Activated T-cell treated with anti-CD3 and anti-CD28 coated beads, Interleukin-2, amount 50 U/mL, for 4 hours (primary cell): ENCODE results near the gene FCHSD2. TPM values are rescaled to one million over a fixed set of nuclear protein-coding genes. Genes with fewer than 3 reads are reported as not detected.

ENCODE experiments used
- ATAC-seq, 2 donors: fragments of 200-7000 bp; cut with Tn5 transposase; one replicate each; pipeline ENCODE4 v1.10.0; 2021
- DNase-seq: peaks from one replicate; pipeline ENCODE4 v3.0.0-alpha.2; 2020
- H3K27me3 Mint-ChIP-seq: one replicate; pipeline ENCODE4 v1.8.0; 2021; ENCODE audit warnings: low read depth, mixed read lengths
- H3K36me3 Mint-ChIP-seq: one replicate; pipeline ENCODE4 v1.8.0; 2022; ENCODE audit warnings: mixed read lengths; ENCODE audit not compliant: insufficient read depth
- H3K4me1 Mint-ChIP-seq: one replicate; pipeline ENCODE4 v1.8.0; 2021; ENCODE audit warnings: low read depth, mixed read lengths
- H3K4me3 Mint-ChIP-seq: one replicate; pipeline ENCODE4 v1.8.0; 2021; ENCODE audit warnings: mild to moderate bottlenecking, moderate library complexity, mixed read lengths
- H3K9me3 Mint-ChIP-seq: one replicate; pipeline ENCODE4 v1.8.0; 2021; ENCODE audit warnings: mixed read lengths
- total RNA-seq, 3 donors: library from RNA; stranded (reverse); gene quantifications; one replicate each; pipeline ENCODE4 v1.2.1, GENCODE V29; 2021

FCHSD2 gene
- total RNA-seq, 3 donors from 2014 or later, result 16.3 to 25.0 (median 20.3) TPM

DNA sequence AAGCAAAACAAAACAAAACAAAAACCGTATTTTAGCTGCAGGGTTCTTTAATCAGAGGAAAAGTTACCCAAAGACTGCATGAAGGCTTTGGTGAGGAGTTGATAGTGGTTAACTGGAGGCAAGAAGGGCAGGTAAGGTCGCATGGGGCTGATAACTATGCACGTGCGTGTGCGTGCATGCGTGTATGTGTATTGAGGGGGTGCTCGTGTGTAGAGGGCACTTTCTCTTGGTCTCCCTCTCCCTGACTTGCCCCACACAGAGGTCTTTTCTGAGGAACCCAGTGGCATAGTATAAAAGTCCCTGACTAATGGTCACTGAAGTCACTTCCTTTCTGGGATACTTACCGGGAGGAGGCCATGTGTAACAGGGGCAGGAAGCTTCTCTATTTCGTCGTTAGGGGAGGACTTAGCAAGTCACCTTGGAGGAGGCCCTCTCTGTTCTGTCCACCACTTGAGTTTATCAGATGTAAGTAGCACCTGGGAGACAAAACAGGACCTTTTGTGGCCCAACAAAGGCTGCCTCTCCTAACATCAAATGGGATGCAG is 20.1 kb upstream of the FCHSD2 start:
- no peaks in the 10 kb centered on the region for H3K36me3 Mint-ChIP-seq
- no peak overlapping the region for H3K4me3 Mint-ChIP-seq
- H3K9me3 Mint-ChIP-seq, result no peaks in the 10 kb centered on the region
- peaks cover 14% of the 10 kb centered on the region for H3K4me1 Mint-ChIP-seq
- DNase-seq (no peak), ATAC-seq (no peak)
- H3K27me3 Mint-ChIP-seq, result peaks cover 3% of the 10 kb centered on the region

DNA sequence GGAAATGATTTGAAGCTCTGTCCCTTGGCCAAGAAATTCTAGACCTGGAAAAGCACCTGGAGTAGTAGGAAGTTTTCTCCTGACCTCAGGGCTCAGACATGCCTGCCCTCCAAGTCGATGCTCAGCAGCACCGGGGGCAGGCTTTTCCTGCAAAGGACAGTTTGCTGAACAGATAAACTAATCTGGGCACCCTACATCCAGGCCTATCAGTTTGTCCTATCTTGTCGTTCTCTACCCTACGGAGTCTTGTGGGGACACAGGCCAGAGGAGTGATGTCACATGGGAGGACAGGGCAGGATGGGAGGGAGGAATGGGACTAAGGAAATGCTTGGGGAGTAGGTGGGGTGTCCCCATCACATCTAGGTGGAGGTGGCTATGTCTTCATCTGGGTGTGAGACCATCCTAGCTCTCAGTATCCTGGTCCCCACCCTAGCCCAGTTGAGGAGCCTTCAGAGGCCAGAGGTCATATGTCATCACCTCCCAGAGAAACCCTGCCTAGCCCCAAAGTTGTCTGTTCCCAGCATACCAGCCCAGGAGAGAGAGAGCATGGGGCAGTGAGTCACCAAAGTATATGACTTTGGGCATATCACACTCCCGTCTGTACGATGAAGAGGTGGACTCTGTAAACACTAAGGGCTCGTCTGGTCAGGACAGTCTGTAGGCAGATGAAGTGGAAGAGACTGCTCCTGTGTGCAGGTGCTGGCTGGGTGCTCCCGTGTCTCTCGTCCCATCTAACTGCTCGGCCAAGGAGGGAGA is 18.1 kb upstream of the FCHSD2 start:
- DNase-seq, result no peak
- H3K9me3 Mint-ChIP-seq, result no peaks in the 10 kb centered on the region
- no peaks in the 10 kb centered on the region for H3K36me3 Mint-ChIP-seq
- no peak overlapping the region for H3K4me3 Mint-ChIP-seq
- H3K4me1 Mint-ChIP-seq, result peaks cover 29% of the 10 kb centered on the region
- peaks cover 2% of the 10 kb centered on the region for H3K27me3 Mint-ChIP-seq
- ATAC-seq, result no peak

DNA sequence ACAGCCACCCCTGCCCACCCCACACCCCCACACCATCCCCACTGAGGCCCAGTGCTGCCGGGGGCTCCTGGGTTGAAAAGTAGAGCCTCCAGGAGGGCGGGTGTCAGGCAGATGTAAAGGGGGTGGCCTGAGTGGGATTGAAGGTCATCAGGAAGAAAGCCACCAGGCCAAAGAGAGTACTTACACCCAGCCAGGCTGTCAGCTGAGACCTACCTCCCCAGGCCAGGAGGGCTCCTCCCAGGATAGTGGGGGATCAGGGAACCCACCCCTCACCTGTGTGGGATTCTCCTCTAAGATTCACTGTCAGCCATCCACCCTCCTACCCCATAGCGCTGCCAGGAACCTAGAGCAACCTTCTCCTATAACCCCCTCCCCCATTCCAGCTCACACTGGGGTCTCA is 17.2 kb upstream of the FCHSD2 start:
- H3K9me3 Mint-ChIP-seq, result no peaks in the 10 kb centered on the region
- no peaks in the 10 kb centered on the region for H3K36me3 Mint-ChIP-seq
- no peak for DNase-seq
- H3K4me1 Mint-ChIP-seq, result peaks cover 37% of the 10 kb centered on the region
- H3K27me3 Mint-ChIP-seq, result no peaks in the 10 kb centered on the region
- H3K4me3 Mint-ChIP-seq, result no peak overlapping the region
- no peak for ATAC-seq

DNA sequence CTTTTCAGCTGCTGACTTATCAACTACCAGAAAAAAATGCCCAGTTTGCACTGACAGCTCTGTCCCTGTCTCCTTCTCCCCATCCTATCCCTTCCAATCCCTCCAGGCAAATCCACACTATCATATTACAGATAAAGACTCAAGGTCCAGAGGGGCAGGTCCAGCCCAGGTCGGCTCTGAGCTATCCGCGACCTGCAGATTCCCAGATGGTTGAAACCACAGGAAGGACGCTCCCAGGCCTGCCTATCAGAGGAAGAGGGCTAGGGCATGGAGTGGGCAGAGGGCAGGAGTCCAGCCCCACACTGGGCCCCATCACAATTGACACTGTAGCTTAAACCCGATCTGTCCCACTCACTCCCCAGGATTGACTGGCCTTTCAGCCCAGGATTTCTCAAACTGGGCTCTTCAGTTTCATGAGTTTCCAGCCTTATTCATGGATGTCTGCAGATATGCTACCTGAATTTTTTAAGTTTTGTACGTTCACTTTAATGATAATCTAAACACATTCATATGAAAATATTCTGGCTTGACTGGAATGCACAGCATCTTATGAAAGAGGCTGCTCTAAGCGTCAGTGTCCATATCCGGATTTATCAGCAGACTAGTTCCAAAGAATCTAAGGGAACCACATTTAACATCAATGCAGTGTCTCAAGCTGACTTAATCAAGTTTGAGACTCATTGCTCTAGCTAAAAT is 16.4 kb upstream of the FCHSD2 start:
- ATAC-seq (no peak), DNase-seq (no peak)
- Mint-ChIP-seq H3K9me3 (no peaks in the 10 kb centered on the region), H3K4me3 (no peak overlapping the region), H3K36me3 (no peaks in the 10 kb centered on the region), H3K4me1 (peaks cover 45% of the 10 kb centered on the region), H3K27me3 (no peaks in the 10 kb centered on the region)

DNA sequence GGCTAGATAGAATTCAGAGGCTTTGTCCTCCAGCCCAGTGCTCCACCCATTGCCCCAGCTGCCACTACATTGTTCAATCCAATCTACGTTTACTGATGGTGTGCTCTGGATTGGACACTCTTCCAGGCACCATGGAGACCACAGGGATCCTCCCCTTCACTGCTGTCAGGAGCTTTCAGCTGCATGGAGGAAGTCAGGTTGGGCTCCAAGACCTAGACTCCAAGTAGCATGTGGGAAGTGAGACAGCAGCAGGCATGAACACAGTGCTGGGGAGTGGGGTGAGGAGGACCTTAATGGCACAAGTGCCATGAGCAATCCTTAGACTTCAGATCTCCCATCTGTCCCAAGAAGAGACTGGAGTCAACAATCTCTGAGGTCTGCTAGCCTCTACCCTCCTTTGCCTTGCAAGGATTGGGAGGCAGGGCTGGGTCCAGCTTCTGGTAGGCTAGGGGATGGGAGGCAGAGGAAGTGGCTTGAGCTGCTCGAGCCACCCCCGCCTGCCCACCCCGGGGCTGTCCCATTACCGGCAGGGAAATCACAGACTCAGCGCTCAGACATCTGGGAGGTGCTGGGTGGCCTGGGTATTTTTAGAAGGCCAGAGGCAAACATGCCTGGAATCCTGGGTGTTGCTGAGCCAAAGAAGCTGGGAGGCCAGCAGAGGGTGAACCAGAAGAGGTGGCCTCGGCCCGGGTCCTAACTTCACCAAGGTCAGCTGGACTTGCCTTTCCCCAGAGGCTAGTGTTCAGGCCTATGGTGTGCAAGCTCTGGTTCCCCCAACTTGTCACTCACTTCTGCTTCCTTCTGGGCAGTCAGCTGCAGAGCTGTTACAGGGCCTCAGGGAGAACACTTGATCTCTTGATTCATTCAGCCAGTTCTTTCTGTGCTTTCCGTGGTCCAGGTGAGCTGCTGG is 15.2 kb upstream of the FCHSD2 start:
- no peak overlapping the region for H3K4me3 Mint-ChIP-seq
- no peaks in the 10 kb centered on the region for H3K36me3 Mint-ChIP-seq
- DNase-seq (no peak), ATAC-seq (no peak)
- no peaks in the 10 kb centered on the region for H3K9me3 Mint-ChIP-seq
- no peaks in the 10 kb centered on the region for H3K27me3 Mint-ChIP-seq
- peaks cover 55% of the 10 kb centered on the region for H3K4me1 Mint-ChIP-seq

DNA sequence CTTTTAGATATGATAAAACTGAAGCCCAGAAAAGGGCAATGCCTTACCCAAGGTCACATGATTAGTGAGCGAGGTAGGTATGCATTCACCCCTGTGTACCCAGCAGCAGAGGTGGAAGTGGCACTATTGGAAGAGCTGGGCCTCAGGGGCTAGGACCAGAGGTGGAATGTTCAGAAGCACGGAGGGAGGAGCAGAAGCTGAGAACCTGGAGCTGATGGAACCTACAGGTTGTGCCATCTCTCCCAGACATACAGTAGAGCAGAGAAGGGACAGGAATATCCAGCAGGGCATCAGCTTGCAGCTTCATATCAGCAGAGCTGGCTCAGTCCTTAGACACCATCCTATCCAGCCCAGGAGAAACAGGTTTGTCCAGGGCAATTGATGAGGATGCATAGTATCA is 14.6 kb upstream of the FCHSD2 start:
- DNase-seq (no peak), ATAC-seq (no peak)
- Mint-ChIP-seq H3K27me3 (no peaks in the 10 kb centered on the region), H3K9me3 (no peaks in the 10 kb centered on the region), H3K36me3 (no peaks in the 10 kb centered on the region), H3K4me1 (peaks cover 60% of the 10 kb centered on the region), H3K4me3 (no peak overlapping the region)

DNA sequence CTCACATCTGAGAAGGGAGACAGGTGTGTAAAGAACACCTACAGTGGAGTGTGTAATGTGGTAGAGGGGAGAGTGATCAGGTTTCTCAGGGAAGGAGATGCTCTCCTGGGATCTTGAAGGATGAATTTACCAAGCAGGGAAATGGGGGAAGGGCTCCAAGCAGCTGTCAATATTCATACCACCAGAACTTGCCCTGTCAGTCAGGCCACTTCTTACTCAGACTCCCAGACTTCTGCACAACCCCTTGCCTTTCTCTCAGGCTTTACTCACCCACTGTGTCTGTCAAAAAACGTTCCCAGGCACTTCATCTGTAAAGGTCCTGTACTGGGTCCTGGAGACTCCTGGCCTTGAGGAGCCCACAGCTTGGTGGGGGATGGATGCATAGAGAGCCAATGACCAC is 14.0 kb upstream of the FCHSD2 start:
- peaks cover 63% of the 10 kb centered on the region for H3K4me1 Mint-ChIP-seq
- no peak for DNase-seq

DNA sequence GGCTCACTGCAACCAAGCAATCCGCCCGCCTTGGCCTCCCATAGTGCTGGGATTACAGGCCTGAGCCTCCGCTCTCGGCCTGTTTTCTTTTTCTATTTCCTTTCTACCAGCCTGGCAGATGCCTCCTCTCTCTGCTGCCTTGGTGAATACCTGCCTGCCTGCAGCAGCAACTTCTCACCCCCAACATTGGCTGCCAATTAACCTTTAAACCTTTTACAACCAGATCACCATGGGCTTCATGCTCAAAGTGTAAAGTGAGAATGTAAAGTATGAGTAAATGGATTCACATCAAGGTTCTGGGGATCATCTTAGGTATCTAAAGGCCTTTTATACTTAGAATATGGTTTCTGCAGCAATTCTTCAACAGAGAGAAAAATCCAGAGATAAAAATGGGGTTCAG is 13.0 kb upstream of the FCHSD2 start:
- H3K36me3 Mint-ChIP-seq, result no peaks in the 10 kb centered on the region
- no peaks in the 10 kb centered on the region for H3K9me3 Mint-ChIP-seq
- peaks cover 66% of the 10 kb centered on the region for H3K4me1 Mint-ChIP-seq
- H3K27me3 Mint-ChIP-seq, result no peaks in the 10 kb centered on the region
- no peak for DNase-seq
- no peak for ATAC-seq
- H3K4me3 Mint-ChIP-seq, result no peak overlapping the region

More for the DNA sequence above, 14.0 kb upstream of the FCHSD2 start:
- ATAC-seq, result no peak
- Mint-ChIP-seq H3K9me3 (no peaks in the 10 kb centered on the region), H3K36me3 (no peaks in the 10 kb centered on the region), H3K27me3 (no peaks in the 10 kb centered on the region), H3K4me3 (no peak overlapping the region)

DNA sequence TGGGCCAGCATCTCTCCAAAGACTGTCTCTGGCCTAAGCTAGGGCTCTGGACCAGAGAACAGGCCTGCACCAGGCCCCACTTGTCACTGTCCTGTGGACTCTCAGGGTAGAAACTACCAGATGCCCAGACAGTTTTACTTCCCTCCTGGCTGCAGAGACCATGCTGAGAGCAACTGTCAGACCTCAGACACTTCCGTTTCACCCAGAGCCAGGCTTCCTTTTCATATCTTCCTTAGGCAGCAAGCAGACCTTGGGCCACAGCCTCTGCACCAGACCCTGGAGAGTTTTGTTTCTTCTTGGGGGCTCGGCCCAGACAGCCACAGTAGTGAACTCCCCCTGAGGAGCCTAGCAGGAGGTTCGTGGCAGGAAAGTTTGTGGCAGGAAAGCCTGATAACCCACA is 12.1 kb upstream of the FCHSD2 start:
- H3K4me3 Mint-ChIP-seq, result peak overlapping the region; percentile 44
- H3K4me1 Mint-ChIP-seq, result peaks cover 62% of the 10 kb centered on the region
- H3K36me3 Mint-ChIP-seq, result no peaks in the 10 kb centered on the region
- DNase-seq (no peak), ATAC-seq (peak; percentile 23 to 29)
- H3K9me3 Mint-ChIP-seq, result no peaks in the 10 kb centered on the region
- no peaks in the 10 kb centered on the region for H3K27me3 Mint-ChIP-seq

DNA sequence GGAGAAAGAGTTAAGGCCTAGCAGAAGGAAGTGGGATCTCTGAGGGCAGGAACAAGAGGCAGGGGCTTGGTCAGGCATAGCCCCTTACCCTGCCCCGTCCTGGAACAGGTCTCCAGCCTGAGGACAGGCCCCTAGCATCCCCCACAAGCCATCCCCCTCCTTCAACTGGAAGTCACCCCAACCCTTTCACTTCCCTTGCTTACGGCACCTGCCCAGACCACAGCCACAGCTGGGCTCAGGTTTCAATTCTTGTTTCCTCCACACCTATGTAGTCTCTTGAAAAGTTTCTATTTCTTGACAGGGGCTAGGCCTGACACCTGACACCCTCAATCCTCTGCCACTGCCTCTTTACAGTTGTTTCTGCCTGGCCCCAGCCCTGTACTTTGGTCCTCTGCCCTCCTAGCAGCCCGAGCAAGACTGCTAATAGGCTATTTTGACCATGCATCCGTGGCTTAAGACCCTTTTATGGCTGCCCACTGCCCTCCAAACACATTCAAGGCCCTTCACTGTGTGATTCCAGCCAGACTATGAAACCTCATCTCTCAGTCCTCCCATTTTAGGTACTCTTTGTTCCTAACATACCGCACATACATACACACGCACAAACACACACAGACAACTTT is 10.9 kb upstream of the FCHSD2 start:
- ATAC-seq, result peak; percentile 70 to 75
- Mint-ChIP-seq H3K27me3 (no peaks in the 10 kb centered on the region), H3K4me1 (peaks cover 59% of the 10 kb centered on the region), H3K36me3 (no peaks in the 10 kb centered on the region), H3K9me3 (no peaks in the 10 kb centered on the region), H3K4me3 (no peak overlapping the region)
- no peak for DNase-seq

DNA sequence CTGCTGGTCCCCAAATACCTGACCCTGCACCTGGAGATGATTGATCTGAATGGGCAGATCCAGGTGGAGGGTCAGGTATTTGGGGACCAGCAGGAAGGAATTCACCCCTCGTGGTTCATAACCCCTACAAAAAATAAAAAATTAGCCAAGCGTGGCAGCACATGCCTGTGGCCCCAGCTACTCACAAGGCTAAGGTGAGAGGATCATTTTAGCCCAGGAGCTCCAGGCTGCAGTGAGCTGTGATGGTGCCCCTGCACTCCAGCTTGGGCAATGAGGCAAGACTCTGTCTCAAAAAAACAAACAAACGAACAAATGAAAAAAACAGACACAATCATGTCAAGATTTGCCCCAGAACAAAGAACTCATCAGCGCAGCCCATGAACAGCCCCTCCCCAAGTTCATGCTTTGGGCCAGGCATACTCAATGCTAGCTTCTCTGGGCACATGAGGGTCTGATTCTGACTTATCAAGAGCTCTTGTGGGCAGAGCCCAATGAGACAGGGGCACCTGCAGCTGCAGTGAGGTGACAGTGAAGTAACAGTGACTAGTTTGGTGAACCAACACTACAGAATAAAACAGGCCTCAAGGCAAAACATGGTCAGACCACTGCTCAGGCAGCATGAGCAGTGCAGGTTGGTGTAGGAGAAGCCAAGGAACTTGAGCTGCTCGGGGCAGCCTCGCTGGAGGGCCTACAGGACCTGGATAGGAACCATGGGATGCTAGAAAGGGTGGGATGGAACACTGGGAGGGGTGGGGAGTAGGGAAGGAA is 10.2 kb upstream of the FCHSD2 start:
- Mint-ChIP-seq H3K4me3 (no peak overlapping the region), H3K36me3 (no peaks in the 10 kb centered on the region), H3K27me3 (no peaks in the 10 kb centered on the region), H3K4me1 (peaks cover 61% of the 10 kb centered on the region), H3K9me3 (no peaks in the 10 kb centered on the region)
- DNase-seq, result no peak
- peak; percentile 17 to 26 for ATAC-seq

DNA sequence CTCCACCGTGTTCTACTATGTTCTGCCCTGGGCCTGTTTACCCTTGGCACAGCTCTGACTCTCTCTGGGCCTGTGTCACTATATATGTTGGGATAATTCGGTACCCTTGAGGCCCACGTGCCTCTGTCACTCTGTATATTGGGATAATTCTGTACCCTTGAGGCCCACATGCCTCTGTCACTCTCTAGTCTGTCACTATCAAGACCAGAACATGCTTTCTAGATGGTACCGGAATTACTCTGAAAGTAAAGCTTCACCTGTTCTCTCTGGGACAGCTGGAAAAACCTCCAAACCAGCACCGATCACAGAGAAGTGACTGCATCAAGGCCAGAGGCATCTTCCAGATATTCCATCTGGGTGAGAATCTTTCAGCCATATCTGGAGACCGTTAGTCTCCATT is 9.3 kb upstream of the FCHSD2 start:
- ATAC-seq, result no peak
- Mint-ChIP-seq H3K4me3 (no peak overlapping the region), H3K4me1 (peaks cover 63% of the 10 kb centered on the region)

DNA sequence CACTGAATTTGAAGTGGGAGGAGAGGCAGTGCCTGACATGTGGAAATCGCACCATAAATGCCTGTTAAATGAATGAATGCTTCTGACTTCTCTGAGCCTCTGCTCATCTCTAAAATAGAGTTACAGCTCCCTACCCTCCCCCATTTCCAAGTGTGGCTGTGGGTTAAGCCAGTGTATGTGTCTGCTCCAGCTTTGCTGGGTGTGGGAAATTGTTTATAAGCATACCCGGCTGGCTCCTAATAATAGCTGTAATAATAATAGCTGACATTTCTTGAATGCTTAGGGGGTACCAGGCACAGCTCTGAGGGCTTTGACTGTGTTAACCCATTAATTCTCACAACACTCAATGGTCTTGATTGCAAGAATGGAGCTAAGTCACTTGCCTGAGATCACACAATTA is 7.0 kb upstream of the FCHSD2 start:
- H3K4me1 Mint-ChIP-seq, result peaks cover 45% of the 10 kb centered on the region
- ATAC-seq, result no peak

More for the DNA sequence above, 9.3 kb upstream of the FCHSD2 start:
- Mint-ChIP-seq H3K9me3 (no peaks in the 10 kb centered on the region), H3K27me3 (no peaks in the 10 kb centered on the region), H3K36me3 (no peaks in the 10 kb centered on the region)
- no peak for DNase-seq

More for the DNA sequence above, 7.0 kb upstream of the FCHSD2 start:
- Mint-ChIP-seq H3K9me3 (no peaks in the 10 kb centered on the region), H3K36me3 (no peaks in the 10 kb centered on the region), H3K4me3 (no peak overlapping the region), H3K27me3 (no peaks in the 10 kb centered on the region)
- DNase-seq, result no peak
